K562 (cell line): ENCODE results near the gene SUPT5H. TPM values are rescaled to one million over a fixed set of nuclear protein-coding genes. Genes with fewer than 3 reads are reported as not detected.

Source experiments
- CREM ChIP-seq: IDR thresholded peaks from 2 replicates; pipeline ENCODE4 v1.6.1; 2014; ENCODE audit warnings: antibody characterized with exemption, low read depth
- E2F4 ChIP-seq: sonication (generic); formaldehyde crosslinking; IDR thresholded peaks from 2 replicates; pipeline ENCODE4 v1.8.0; 2022; ENCODE audit warnings: mild to moderate bottlenecking, low read depth, missing genetic modification reagents
- ETV5 ChIP-seq: sonication (generic); formaldehyde crosslinking; IDR thresholded peaks from 2 replicates; pipeline ENCODE4 v1.4.0; 2020; ENCODE audit warnings: low read depth, mild to moderate bottlenecking, missing genetic modification reagents
- GMEB1 ChIP-seq: fragments of 250-450 bp; sonication (Bioruptor Pico); IDR thresholded peaks from 2 replicates; pipeline ENCODE4 v1.4.0; 2020; ENCODE audit warnings: mild to moderate bottlenecking
- MCM2 ChIP-seq: fragments of 450-650 bp; IDR thresholded peaks from 2 replicates; pipeline ENCODE4 v1.6.1; 2017; ENCODE audit warnings: low read depth, mild to moderate bottlenecking
- MLX ChIP-seq, 2 experiments: fragments of 450-650 bp in 1 of 2; sonication (generic) in 1 of 2; formaldehyde crosslinking; conservative IDR thresholded peaks; 2 replicates each; pipeline versions ENCODE4 v1.4.0 to v1.8.1; 2020 to 2022; ENCODE audit warnings: mild to moderate bottlenecking in 1 of 2, missing genetic modification reagents in 1 of 2
- MYNN ChIP-seq, 2 experiments: sonication (generic); formaldehyde crosslinking in 1 of 2; IDR thresholded peaks; 2 replicates each; pipeline versions ENCODE4 v1.5.0 to v1.6.1; 2016 to 2020; ENCODE audit warnings: antibody characterized with exemption in 1 of 2, missing genetic modification reagents in 1 of 2
- SAP30 ChIP-seq: fragments of 200-600 bp; sonication (generic); IDR thresholded peaks from 2 replicates; pipeline ENCODE4 v1.6.1; 2012; ENCODE audit warnings: borderline replicate concordance, low read depth, mild to moderate bottlenecking, moderate library complexity, low read length, control low read depth, inconsistent platforms; ENCODE audit not compliant: insufficient read depth, poor library complexity, severe bottlenecking
- SNRNP70 ChIP-seq: fragments of 200-400 bp; formaldehyde crosslinking; optimal IDR thresholded peaks from 2 replicates; pipeline ENCODE3; 2017; ENCODE audit warnings: low read depth, low read length
- SOX6 ChIP-seq: fragments of 450-650 bp; IDR thresholded peaks from 2 replicates; pipeline ENCODE4 v1.6.1; 2014; ENCODE audit warnings: mild to moderate bottlenecking
- TCF7 ChIP-seq: sonication (generic); IDR thresholded peaks from 2 replicates; pipeline ENCODE4 v1.6.1; 2016; ENCODE audit warnings: antibody characterized with exemption, borderline replicate concordance
- TEAD1 ChIP-seq, 2 experiments: fragments of 450-650 bp in 1 of 2; sonication (generic) in 1 of 2; formaldehyde crosslinking; IDR thresholded peaks; 2 replicates each; pipeline versions ENCODE4 v1.4.0 to v1.8.0; 2020 to 2022; ENCODE audit warnings: mild to moderate bottlenecking in 2 of 2, missing genetic modification reagents in 1 of 2
- polyA plus RNA-seq, 8 experiments: library from polyadenylated mRNA; depleted of rRNA in 4 of 8; stranded (reverse) in 5 of 8; unstranded in 3 of 8; fragments of >200 nt; fragmentation: Nextera tagmentation in 2 of 8; fragmentation: Illumina TruSeq in 1 of 8; extraction: Ambion mirVana in 2 of 8; extraction: Trizol in 1 of 8; gene quantifications; 2 replicates each; pipeline versions ENCODE4 v1.2.1 to v1.2.3, GENCODE V29; 2011 to 2014; ENCODE audit warnings: inconsistent platforms in 1 of 8, missing spikeins in 1 of 8
- total RNA-seq, 7 experiments: library from RNA; depleted of rRNA in 6 of 7; stranded (reverse); fragments of >200 nt in 6 of 7; fragmentation: Illumina TruSeq in 2 of 7; extraction: Trizol in 2 of 7; gene quantifications; 2 replicates each; pipeline versions ENCODE4 v1.2.1 to v1.2.3, GENCODE V29; 2011 to 2021; ENCODE audit warnings: low replicate concordance in 1 of 7
- TF ChIP-seq, protein P1 (sequence below): fragments of 450-650 bp; IDR thresholded peaks from 2 replicates; pipeline ENCODE4 v1.7.1; 2018; ENCODE audit warnings: mild to moderate bottlenecking, low read depth; ENCODE audit not compliant: partially characterized antibody
- TF ChIP-seq, protein P2 (sequence below): fragments of 250-450 bp; sonication (Bioruptor Pico); IDR thresholded peaks from 2 replicates; pipeline ENCODE4 v1.5.0; 2022; ENCODE audit warnings: mild to moderate bottlenecking
- TF ChIP-seq, protein P3 (sequence below): fragments of 250-450 bp; sonication (Bioruptor Pico); IDR thresholded peaks from 2 replicates; pipeline ENCODE4 v1.4.0; 2020; ENCODE audit warnings: borderline replicate concordance

SUPT5H gene
- total and polyA plus RNA-seq, 9 of the 15 experiments (the other 6 are each of a cell fraction or from before 2014, with no cell fraction given), result 13.3 to 85.9 (median 35.9) TPM

- TF ChIP-seq SAP30 (peak; percentile 66), SOX6 (peak; percentile 32; the same call in 1 of the 2 replicates), E2F4 (CRISPR knock-in tag) (peak; percentile 35; the same call in 1 of the 2 replicates), TCF7 (no peak), SNRNP70 (no peak), TEAD1 (CRISPR knock-in tag; IDR thresholded peaks at IDR 0.05) (peak in 1 of 2 experiments; percentile 81; a peak in 1 of 4 replicates), MCM2 (no peak), MYNN (IDR thresholded peaks at IDR 0.05) (no peak), MYNN (CRISPR knock-in tag; IDR thresholded peaks at IDR 0.05) (no peak), GMEB1 (CRISPR knock-in tag) (peak; percentile 37; the same call in 1 of the 2 replicates), MLX (CRISPR knock-in tag; conservative IDR thresholded peaks at IDR 0.05) (no peak), CREM (0 out of 2 replicates have a peak, but pooled peaks have one; percentile 28), ETV5 (CRISPR knock-in tag) (no peak)
- TF ChIP-seq, protein P1, sequence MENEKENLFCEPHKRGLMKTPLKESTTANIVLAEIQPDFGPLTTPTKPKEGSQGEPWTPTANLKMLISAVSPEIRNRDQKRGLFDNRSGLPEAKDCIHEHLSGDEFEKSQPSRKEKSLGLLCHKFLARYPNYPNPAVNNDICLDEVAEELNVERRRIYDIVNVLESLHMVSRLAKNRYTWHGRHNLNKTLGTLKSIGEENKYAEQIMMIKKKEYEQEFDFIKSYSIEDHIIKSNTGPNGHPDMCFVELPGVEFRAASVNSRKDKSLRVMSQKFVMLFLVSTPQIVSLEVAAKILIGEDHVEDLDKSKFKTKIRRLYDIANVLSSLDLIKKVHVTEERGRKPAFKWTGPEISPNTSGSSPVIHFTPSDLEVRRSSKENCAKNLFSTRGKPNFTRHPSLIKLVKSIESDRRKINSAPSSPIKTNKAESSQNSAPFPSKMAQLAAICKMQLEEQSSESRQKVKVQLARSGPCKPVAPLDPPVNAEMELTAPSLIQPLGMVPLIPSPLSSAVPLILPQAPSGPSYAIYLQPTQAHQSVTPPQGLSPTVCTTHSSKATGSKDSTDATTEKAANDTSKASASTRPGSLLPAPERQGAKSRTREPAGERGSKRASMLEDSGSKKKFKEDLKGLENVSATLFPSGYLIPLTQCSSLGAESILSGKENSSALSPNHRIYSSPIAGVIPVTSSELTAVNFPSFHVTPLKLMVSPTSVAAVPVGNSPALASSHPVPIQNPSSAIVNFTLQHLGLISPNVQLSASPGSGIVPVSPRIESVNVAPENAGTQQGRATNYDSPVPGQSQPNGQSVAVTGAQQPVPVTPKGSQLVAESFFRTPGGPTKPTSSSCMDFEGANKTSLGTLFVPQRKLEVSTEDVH, result no peak
- TF ChIP-seq, protein P2, sequence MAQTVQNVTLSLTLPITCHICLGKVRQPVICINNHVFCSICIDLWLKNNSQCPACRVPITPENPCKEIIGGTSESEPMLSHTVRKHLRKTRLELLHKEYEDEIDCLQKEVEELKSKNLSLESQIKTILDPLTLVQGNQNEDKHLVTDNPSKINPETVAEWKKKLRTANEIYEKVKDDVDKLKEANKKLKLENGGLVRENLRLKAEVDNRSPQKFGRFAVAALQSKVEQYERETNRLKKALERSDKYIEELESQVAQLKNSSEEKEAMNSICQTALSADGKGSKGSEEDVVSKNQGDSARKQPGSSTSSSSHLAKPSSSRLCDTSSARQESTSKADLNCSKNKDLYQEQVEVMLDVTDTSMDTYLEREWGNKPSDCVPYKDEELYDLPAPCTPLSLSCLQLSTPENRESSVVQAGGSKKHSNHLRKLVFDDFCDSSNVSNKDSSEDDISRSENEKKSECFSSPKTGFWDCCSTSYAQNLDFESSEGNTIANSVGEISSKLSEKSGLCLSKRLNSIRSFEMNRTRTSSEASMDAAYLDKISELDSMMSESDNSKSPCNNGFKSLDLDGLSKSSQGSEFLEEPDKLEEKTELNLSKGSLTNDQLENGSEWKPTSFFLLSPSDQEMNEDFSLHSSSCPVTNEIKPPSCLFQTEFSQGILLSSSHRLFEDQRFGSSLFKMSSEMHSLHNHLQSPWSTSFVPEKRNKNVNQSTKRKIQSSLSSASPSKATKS, result no peak
- TF ChIP-seq, protein P3, sequence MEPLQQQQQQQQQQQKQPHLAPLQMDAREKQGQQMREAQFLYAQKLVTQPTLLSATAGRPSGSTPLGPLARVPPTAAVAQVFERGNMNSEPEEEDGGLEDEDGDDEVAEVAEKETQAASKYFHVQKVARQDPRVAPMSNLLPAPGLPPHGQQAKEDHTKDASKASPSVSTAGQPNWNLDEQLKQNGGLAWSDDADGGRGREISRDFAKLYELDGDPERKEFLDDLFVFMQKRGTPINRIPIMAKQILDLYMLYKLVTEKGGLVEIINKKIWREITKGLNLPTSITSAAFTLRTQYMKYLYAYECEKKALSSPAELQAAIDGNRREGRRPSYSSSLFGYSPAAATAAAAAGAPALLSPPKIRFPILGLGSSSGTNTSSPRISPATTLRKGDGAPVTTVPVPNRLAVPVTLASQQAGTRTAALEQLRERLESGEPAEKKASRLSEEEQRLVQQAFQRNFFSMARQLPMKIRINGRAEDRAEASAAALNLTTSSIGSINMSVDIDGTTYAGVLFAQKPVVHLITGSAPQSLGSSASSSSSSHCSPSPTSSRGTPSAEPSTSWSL (CRISPR knock-in tag), result peak; percentile 35; the same call in 1 of the 2 replicates
These were observed 61.7 kb downstream of the SUPT5H start (continued) for GRCh38 chr19:39506944-39507714.
